Measurements from ENCODE around the gene DRAXIN.

- TF ChIP-seq, protein P1, sequence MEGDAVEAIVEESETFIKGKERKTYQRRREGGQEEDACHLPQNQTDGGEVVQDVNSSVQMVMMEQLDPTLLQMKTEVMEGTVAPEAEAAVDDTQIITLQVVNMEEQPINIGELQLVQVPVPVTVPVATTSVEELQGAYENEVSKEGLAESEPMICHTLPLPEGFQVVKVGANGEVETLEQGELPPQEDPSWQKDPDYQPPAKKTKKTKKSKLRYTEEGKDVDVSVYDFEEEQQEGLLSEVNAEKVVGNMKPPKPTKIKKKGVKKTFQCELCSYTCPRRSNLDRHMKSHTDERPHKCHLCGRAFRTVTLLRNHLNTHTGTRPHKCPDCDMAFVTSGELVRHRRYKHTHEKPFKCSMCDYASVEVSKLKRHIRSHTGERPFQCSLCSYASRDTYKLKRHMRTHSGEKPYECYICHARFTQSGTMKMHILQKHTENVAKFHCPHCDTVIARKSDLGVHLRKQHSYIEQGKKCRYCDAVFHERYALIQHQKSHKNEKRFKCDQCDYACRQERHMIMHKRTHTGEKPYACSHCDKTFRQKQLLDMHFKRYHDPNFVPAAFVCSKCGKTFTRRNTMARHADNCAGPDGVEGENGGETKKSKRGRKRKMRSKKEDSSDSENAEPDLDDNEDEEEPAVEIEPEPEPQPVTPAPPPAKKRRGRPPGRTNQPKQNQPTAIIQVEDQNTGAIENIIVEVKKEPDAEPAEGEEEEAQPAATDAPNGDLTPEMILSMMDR (IDR thresholded peaks at IDR 0.05; ENCODE audit: low read length), result no peak
- TF ChIP-seq EZH2 (IDR thresholded peaks at IDR 0.05; ENCODE audit: borderline replicate concordance, low read length), result no peak
These were observed 14.1 kb downstream of the DRAXIN start for GRCh38 chr1:11705596-11705995.
